H9 (cell line): ENCODE results near the gene TPGS1. TPM values are rescaled to one million over a fixed set of nuclear protein-coding genes. Genes with fewer than 3 reads are reported as not detected.

Experiments
- DNase-seq: peaks from one replicate; pipeline ENCODE4 v3.0.0-alpha.2; 2017
- H2AFZ ChIP-seq: one replicate; pipeline ENCODE4 v1.6.1; 2013; ENCODE audit warnings: mild to moderate bottlenecking, low read length, control low read depth, moderate library complexity
- H2AK5ac ChIP-seq: 2 replicates; pipeline ENCODE4 v1.6.1; 2013; ENCODE audit warnings: low read length, control low read depth, mixed read lengths; ENCODE audit not compliant: insufficient read length
- H2BK120ac ChIP-seq: one replicate; pipeline ENCODE4 v1.6.1; 2013; ENCODE audit warnings: low read depth, mild to moderate bottlenecking, low read length, control low read depth, inconsistent platforms; ENCODE audit not compliant: poor library complexity, severe bottlenecking
- H2BK12ac ChIP-seq: 2 replicates; pipeline ENCODE4 v1.6.1; 2013; ENCODE audit warnings: low read length, control low read depth, mixed read lengths, low read depth; ENCODE audit not compliant: insufficient read length
- H2BK15ac ChIP-seq: 2 replicates; pipeline ENCODE4 v1.6.1; 2013; ENCODE audit warnings: low read depth, low read length, control low read depth
- H2BK20ac ChIP-seq: one replicate; pipeline ENCODE4 v1.6.1; 2013; ENCODE audit warnings: low read depth, mild to moderate bottlenecking, low read length, control low read depth, inconsistent platforms; ENCODE audit not compliant: poor library complexity, severe bottlenecking
- H2BK5ac ChIP-seq: 2 replicates; pipeline ENCODE4 v1.6.1; 2013; ENCODE audit warnings: low read length, control low read depth, mixed read lengths; ENCODE audit not compliant: insufficient read length
- H3K14ac ChIP-seq: 2 replicates; pipeline ENCODE4 v1.6.1; 2013; ENCODE audit warnings: low read length, control low read depth; ENCODE audit not compliant: insufficient read depth
- H3K18ac ChIP-seq: 2 replicates; pipeline ENCODE4 v1.6.1; 2013; ENCODE audit warnings: low read depth, mild to moderate bottlenecking, mixed read lengths, low read length, control low read depth; ENCODE audit not compliant: insufficient read length
- H3K23ac ChIP-seq: 2 replicates; pipeline ENCODE4 v1.6.1; 2013; ENCODE audit warnings: low read length, control low read depth, mixed read lengths, low read depth; ENCODE audit not compliant: insufficient read length
- H3K23me2 ChIP-seq: 2 replicates; pipeline ENCODE4 v1.6.1; 2013; ENCODE audit warnings: low read depth, mild to moderate bottlenecking, mixed read lengths, low read length, control low read depth; ENCODE audit not compliant: insufficient read length, poor library complexity, severe bottlenecking
- H3K27ac ChIP-seq: 2 replicates; pipeline ENCODE4 v1.5.1; 2013; ENCODE audit warnings: low read length, control low read depth, mixed read lengths, low read depth; ENCODE audit not compliant: insufficient read length
- H3K27me3 ChIP-seq: 2 replicates; pipeline ENCODE4 v1.6.1; 2013; ENCODE audit warnings: low read length, control low read depth, inconsistent platforms; ENCODE audit not compliant: insufficient read depth
- H3K4ac ChIP-seq: 2 replicates; pipeline ENCODE4 v1.6.1; 2013; ENCODE audit warnings: low read depth, mild to moderate bottlenecking, control low read depth, inconsistent platforms, low read length, moderate library complexity
- H3K4me1 ChIP-seq: 2 replicates; pipeline ENCODE4 v1.6.1; 2013; ENCODE audit warnings: low read length, control low read depth, inconsistent platforms; ENCODE audit not compliant: insufficient read depth
- H3K4me2 ChIP-seq: 2 replicates; pipeline ENCODE4 v1.6.1; 2013; ENCODE audit warnings: low read length, control low read depth, mixed read lengths; ENCODE audit not compliant: insufficient read length, insufficient read depth
- H3K56ac ChIP-seq: 2 replicates; pipeline ENCODE4 v1.6.1; 2013; ENCODE audit warnings: low read depth, mild to moderate bottlenecking, mixed read lengths, low read length, control low read depth; ENCODE audit not compliant: insufficient read length
- H3K79me1 ChIP-seq: 2 replicates; pipeline ENCODE4 v1.6.1; 2013; ENCODE audit warnings: low read depth, mild to moderate bottlenecking, moderate library complexity, low read length, control low read depth, inconsistent platforms; ENCODE audit not compliant: insufficient read depth, poor library complexity, severe bottlenecking
- H3K79me2 ChIP-seq: 2 replicates; pipeline ENCODE4 v1.6.1; 2013; ENCODE audit warnings: low read length, control low read depth, inconsistent platforms; ENCODE audit not compliant: insufficient read depth
- H3K9ac ChIP-seq: 2 replicates; pipeline ENCODE4 v1.6.1; 2013; ENCODE audit warnings: low read length, control low read depth, mixed read lengths; ENCODE audit not compliant: insufficient read length; ENCODE audit errors: extremely low read depth
- H3K9me3 ChIP-seq: one replicate; pipeline ENCODE4 v1.6.1; 2013; ENCODE audit warnings: low read depth, low read length, inconsistent platforms; ENCODE audit not compliant: control insufficient read depth
- H3T11ph ChIP-seq: one replicate; pipeline ENCODE4 v1.6.1; 2013; ENCODE audit warnings: mild to moderate bottlenecking, low read length, control low read depth, inconsistent platforms
- H4K20me1 ChIP-seq: one replicate; pipeline ENCODE4 v1.6.1; 2013; ENCODE audit not compliant: control insufficient read depth, insufficient read length, insufficient read depth
- H4K5ac ChIP-seq: 2 replicates; pipeline ENCODE4 v1.6.1; 2013; ENCODE audit warnings: low read depth, mild to moderate bottlenecking, mixed read lengths, low read length, control low read depth; ENCODE audit not compliant: insufficient read length
- H4K8ac ChIP-seq: replicated peaks from 2 replicates; pipeline ENCODE4 v1.6.1; 2013; ENCODE audit warnings: low read length, control low read depth, mixed read lengths, low read depth; ENCODE audit not compliant: insufficient read length
- H4K91ac ChIP-seq: 2 replicates; pipeline ENCODE4 v1.6.1; 2013; ENCODE audit warnings: low read depth, mild to moderate bottlenecking, moderate library complexity, mixed read lengths, low read length, control low read depth; ENCODE audit not compliant: insufficient read length
- H3K27ac Mint-ChIP-seq, 3 experiments: 2 replicates in 2 of 3; 3 replicates in 1 of 3; pipeline ENCODE4 v1.8.0; 2020 to 2021; ENCODE audit warnings: mixed read lengths in 3 of 3, mild to moderate bottlenecking in 1 of 3, moderate library complexity in 1 of 3
- H3K27me3 Mint-ChIP-seq: 2 replicates; pipeline ENCODE4 v1.8.0; 2021; ENCODE audit warnings: low read depth, mild to moderate bottlenecking, moderate library complexity, mixed read lengths
- H3K36me3 Mint-ChIP-seq, 3 experiments: 2 replicates in 2 of 3; 3 replicates in 1 of 3; pipeline ENCODE4 v1.8.0; 2020 to 2021; ENCODE audit warnings: low read depth in 3 of 3, mixed read lengths in 3 of 3; ENCODE audit not compliant: insufficient read depth in 1 of 3
- H3K4me1 Mint-ChIP-seq, 2 experiments: 2 replicates each; pipeline ENCODE4 v1.8.0; 2020; ENCODE audit warnings: mixed read lengths in 2 of 2
- H3K4me3 Mint-ChIP-seq, 2 experiments: 2 replicates in 1 of 2; 3 replicates in 1 of 2; pipeline ENCODE4 v1.8.0; 2020 to 2021; ENCODE audit warnings: mild to moderate bottlenecking in 2 of 2, mixed read lengths in 2 of 2, moderate library complexity in 1 of 2
- H3K9me3 Mint-ChIP-seq, 2 experiments: 2 replicates in 1 of 2; 3 replicates in 1 of 2; pipeline ENCODE4 v1.8.0; 2020; ENCODE audit warnings: mild to moderate bottlenecking in 2 of 2, mixed read lengths in 2 of 2, moderate library complexity in 1 of 2
- CTCF ChIP-seq: fragments of 200-600 bp; sonication (generic); conservative IDR thresholded peaks from 3 replicates; pipeline ENCODE4 v1.8.0; 2021; ENCODE audit warnings: antibody characterized with exemption, mild to moderate bottlenecking
- WGBS: extraction: QIAGEN DNeasy Blood & Tissue Kit; methylation state at CpG from one replicate; pipeline ENCODE4 v1.1.7; 2013; ENCODE audit warnings: missing lambda C conversion rate, low lambda C conversion rate, mixed read lengths; ENCODE audit not compliant: insufficient read length; ENCODE audit errors: extremely low coverage; 5-methylcytosine and 5-hydroxymethylcytosine counted together
- total RNA-seq: library from RNA; stranded (reverse); gene quantifications from 2 replicates; pipeline ENCODE4 v1.2.1, GENCODE V29; 2021

The TPGS1 gene
- total RNA-seq, 1 experiment from 2014 or later, result 7.4 TPM

- Mint-ChIP-seq H3K27ac (no peak overlapping the region), H3K4me1 (peaks cover 5 to 8% of the 10 kb centered on the region in 2 experiments), H3K27me3 (no peaks in the 10 kb centered on the region), H3K36me3 (peaks cover 13 to 29% (median 29%) of the 10 kb centered on the region in 3 experiments), H3K4me3 (no peak overlapping the region), H3K9me3 (no peaks in the 10 kb centered on the region)
- H3K4me2 ChIP-seq, result no peak overlapping the region
- no peak overlapping the region for H2BK20ac ChIP-seq
- no CpG with 5 or more reads among the region's 26 CpGs for WGBS
- no peak overlapping the region for H4K91ac ChIP-seq
- DNase-seq, result no peak
- no peak overlapping the region for H2BK5ac ChIP-seq
- no peaks in the 10 kb centered on the region for H3K9me3 ChIP-seq
- no peak overlapping the region for H2AFZ ChIP-seq
- H2BK15ac ChIP-seq, result no peak overlapping the region
- peaks cover 6% of the 10 kb centered on the region for H3K23me2 ChIP-seq
- TF ChIP-seq CTCF, result no peak
- H3K14ac ChIP-seq, result no peak overlapping the region
- no peaks in the 10 kb centered on the region for H3K4me1 ChIP-seq
- no peak overlapping the region for H3K18ac ChIP-seq
- H3K56ac ChIP-seq, result no peak overlapping the region
- H3K9ac ChIP-seq, result no peak overlapping the region
- peaks cover 13% of the 10 kb centered on the region; the same call in 1 of the 2 replicates for H3K79me2 ChIP-seq
- no peaks in the 10 kb centered on the region for H3K27me3 ChIP-seq
- H3K27ac ChIP-seq, result no peak overlapping the region
- H2AK5ac ChIP-seq, result no peak overlapping the region
- H4K5ac ChIP-seq, result no peak overlapping the region
- no peak overlapping the region for H3K4ac ChIP-seq
- H3K79me1 ChIP-seq, result peaks cover 8% of the 10 kb centered on the region
- H3T11ph ChIP-seq, result no peak overlapping the region
- H4K8ac ChIP-seq, result no peak overlapping the region
- no peaks in the 10 kb centered on the region for H4K20me1 ChIP-seq
- no peak overlapping the region for H3K23ac ChIP-seq
- H2BK120ac ChIP-seq, result no peak overlapping the region
- no peak overlapping the region for H2BK12ac ChIP-seq
Measured at GRCh38 chr19:536881-537404, 29.6 kb downstream of the TPGS1 start.
